ENCODE results near the gene LZTR1. TPM values are rescaled to one million over a fixed set of nuclear protein-coding genes. Genes with fewer than 3 reads are reported as not detected.
"Not testable (repeated sequence)": the region's sequence is repeated elsewhere in the genome, so short reads cannot be mapped to it uniquely, and the experiment has no call there.

Gene LZTR1
- total RNA-seq, 1 donor from 2014 or later: 24.3 TPM

- ATAC-seq (no peak), DNase-seq (ENCODE audit: missing footprints) (no peak)
- intact Hi-C loops (cut with DNase I): loop anchor here (10.0 kb wide), 1 partner anchor 86 kb away; the partner anchor contains the start of gene CRKL
These were observed 18.3 kb downstream of the LZTR1 start for GRCh38 chr22:21000207-21000986.

- intact Hi-C loops (cut with DNase I): loop anchor here (1.0 to 10.0 kb wide), 2 partner anchors 19 to 86 kb away; partner anchors contain the start of genes CRKL and LZTR1
- DNase-seq (ENCODE audit: missing footprints): no peak
- ATAC-seq: no peak
These were observed 19.0 kb downstream of the LZTR1 start for GRCh38 chr22:21000987-21001600.

GRCh38 chr22:21001601-21002325, 19.7 kb downstream of the LZTR1 start, which contains the start of gene THAP7:
Gene THAP7, minus strand, starts transcription at chr22:21002118. Its CDS starts 207 bp downstream, at chr22:21001911.
- ATAC-seq (peak; percentile 97), DNase-seq (ENCODE audit: missing footprints) (peak; percentile 98)
- intact Hi-C loops (cut with DNase I): loop anchor here (1.0 to 10.0 kb wide), 2 partner anchors 19 to 87 kb away; partner anchors contain the start of genes CRKL and LZTR1

GRCh38 chr22:21003782-21004181, 21.7 kb downstream of the LZTR1 start:
- no peak for DNase-seq (ENCODE audit: missing footprints)
- ATAC-seq: no peak
- intact Hi-C loops (cut with DNase I): loop anchor here (10.0 kb wide), 1 partner anchor 89 kb away; the partner anchor contains the start of gene CRKL

- DNase-seq (ENCODE audit: missing footprints); ATAC-seq: not testable (repeated sequence)
- intact Hi-C loops (cut with DNase I): loop anchor here (10.0 kb wide), 1 partner anchor 94 kb away; the partner anchor contains the start of gene CRKL
These were observed 27.1 kb downstream of the LZTR1 start for GRCh38 chr22:21009208-21009607.

- intact Hi-C loops (cut with DNase I): loop anchor here (10.0 kb wide), 1 partner anchor 95 kb away; the partner anchor contains the start of gene CRKL
- no peak for DNase-seq (ENCODE audit: missing footprints)
- no peak for ATAC-seq
These were observed 27.7 kb downstream of the LZTR1 start for GRCh38 chr22:21009638-21010425.

- ATAC-seq (no peak), DNase-seq (ENCODE audit: missing footprints) (no peak)
- intact Hi-C loops (cut with DNase I): no loop called here
These were observed 28.5 kb downstream of the LZTR1 start for GRCh38 chr22:21010426-21011113.

- DNase-seq (ENCODE audit: missing footprints) (no peak), ATAC-seq (no peak)
- intact Hi-C loops (cut with DNase I): no loop called here
These were observed 30.6 kb downstream of the LZTR1 start for GRCh38 chr22:21012446-21013407.

- no peak for DNase-seq (ENCODE audit: missing footprints)
- ATAC-seq: no peak
- intact Hi-C loops (cut with DNase I): no loop called here
These were observed 31.6 kb downstream of the LZTR1 start for GRCh38 chr22:21013657-21014201.

- ATAC-seq (peak; percentile 90), DNase-seq (ENCODE audit: missing footprints) (peak; percentile 94)
- intact Hi-C loops (cut with DNase I): no loop called here
These were observed 32.2 kb downstream of the LZTR1 start for GRCh38 chr22:21014202-21014725.

GRCh38 chr22:21014726-21015465, 32.8 kb downstream of the LZTR1 start, which contains the start of gene P2RX6:
Gene P2RX6, plus strand, starts transcription at chr22:21015165. Its CDS starts 10 bp downstream, at chr22:21015175.
- DNase-seq (ENCODE audit: missing footprints) (no peak), ATAC-seq (peak; percentile 72)
- intact Hi-C loops (cut with DNase I): no loop called here

- ATAC-seq (no peak), DNase-seq (ENCODE audit: missing footprints) (no peak)
- intact Hi-C loops (cut with DNase I): no loop called here
These were observed 33.4 kb downstream of the LZTR1 start for GRCh38 chr22:21015466-21016006.

GRCh38 chr22:21016644-21017420, 34.7 kb downstream of the LZTR1 start:
- no peak for DNase-seq (ENCODE audit: missing footprints)
- ATAC-seq: no peak
- intact Hi-C loops (cut with DNase I): no loop called here

- ATAC-seq (no peak), DNase-seq (ENCODE audit: missing footprints) (no peak)
- intact Hi-C loops (cut with DNase I): no loop called here
These were observed 36.2 kb downstream of the LZTR1 start for GRCh38 chr22:21018314-21018713.

Measured in Right ventricle myocardium inferior (tissue), 1 donor.